Measurements from ENCODE around the gene PRR5L.

DNA sequence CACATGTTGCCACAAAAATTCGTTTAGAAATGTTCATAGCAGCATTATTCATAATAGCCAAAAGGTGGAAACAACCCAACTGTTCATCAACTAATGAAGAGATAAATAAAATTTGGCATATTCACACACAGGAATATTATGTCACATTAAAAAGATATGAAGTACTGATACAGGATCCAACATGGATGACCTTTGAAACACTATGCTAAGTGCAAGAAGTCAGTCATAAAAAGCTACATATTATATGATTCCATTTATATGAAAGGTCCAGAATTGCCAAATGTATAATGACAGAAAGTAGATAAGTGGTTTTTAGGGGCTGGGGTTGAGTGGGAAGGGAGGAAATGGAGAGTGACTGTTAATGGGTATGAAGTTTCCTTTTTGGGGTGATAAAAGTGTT, 9.0 kb downstream of the PRR5L start:
- TF ChIP-seq POLR2A (IDR thresholded peaks at IDR 0.05; ENCODE audit: low read length) (no peak), GATA1 (IDR thresholded peaks at IDR 0.05; ENCODE audit: low read depth, low read length) (no peak)

Measured in erythroblast (primary cell).